Activated B cell treated with CpG ODN at 0.5 μM for 24 hours (primary cell): ENCODE measurements around the gene MYPN. TPM values are rescaled to one million over a fixed set of nuclear protein-coding genes. Genes with fewer than 3 reads are reported as not detected.

ENCODE experiments used
- ATAC-seq: fragments of 200-7000 bp; cut with Tn5 transposase; one replicate; pipeline ENCODE4 v1.10.0; 2021; ENCODE audit warnings: low read depth, mild to moderate bottlenecking, moderate library complexity
- CTCF ChIA-PET: fragments of 350-600 bp; sonication (Branson Sonifier 250); formaldehyde crosslinking; loops from one replicate; lab custom pipeline; 2021; ENCODE audit warnings: antibody characterized with exemption; lab: Charles Lee
- POLR2A ChIA-PET: fragments of 350-600 bp; sonication (Branson Sonifier 250); formaldehyde crosslinking; loops from one replicate; lab custom pipeline; 2021; ENCODE audit warnings: antibody characterized with exemption; lab: Charles Lee
- DNase-seq: peaks from one replicate; pipeline ENCODE4 v3.0.0; 2022
- H3K27ac Mint-ChIP-seq: one replicate; pipeline ENCODE4 v1.8.0; 2020; ENCODE audit warnings: mixed read lengths
- H3K27me3 Mint-ChIP-seq: one replicate; pipeline ENCODE4 v1.8.0; 2021; ENCODE audit warnings: mixed read lengths
- H3K36me3 Mint-ChIP-seq: one replicate; pipeline ENCODE4 v1.8.0; 2021; ENCODE audit warnings: low read depth, mixed read lengths
- H3K4me1 Mint-ChIP-seq: one replicate; pipeline ENCODE4 v1.8.0; 2021; ENCODE audit warnings: mixed read lengths
- H3K4me3 Mint-ChIP-seq: one replicate; pipeline ENCODE4 v1.8.0; 2020; ENCODE audit warnings: mild to moderate bottlenecking, mixed read lengths
- H3K9me3 Mint-ChIP-seq: one replicate; pipeline ENCODE4 v1.8.0; 2020; ENCODE audit warnings: mixed read lengths
- CTCF ChIP-seq: fragments of 200-600 bp; IDR thresholded peaks from one replicate; pipeline ENCODE4 v1.8.0; 2022; ENCODE audit warnings: antibody characterized with exemption, mild to moderate bottlenecking
- intact Hi-C: fragments of 100-400 bp; cut with micrococcal nuclease; formaldehyde crosslinking; loops from one replicate; pipeline ENCODE4 v1.15.1; 2024
- total RNA-seq: library from RNA; stranded (reverse); gene quantifications from 2 replicates; pipeline ENCODE4 v1.2.3, GENCODE V29; 2022

The MYPN gene
- total RNA-seq, 1 donor from 2014 or later: not detected

GRCh38 chr10:68079434-68079833 lies 29.9 kb upstream of the MYPN start:
- Mint-ChIP-seq H3K9me3 (no peaks in the 10 kb centered on the region), H3K27ac (no peak overlapping the region), H3K4me1 (peaks cover 5% of the 10 kb centered on the region), H3K36me3 (peaks cover 5% of the 10 kb centered on the region), H3K4me3 (no peak overlapping the region), H3K27me3 (no peaks in the 10 kb centered on the region)
- intact Hi-C loops: loop anchor here (5.0 kb wide), 1 partner anchor 78 kb away; no protein-coding TSS in a partner anchor
- ChIA-PET POLR2A (no interaction called here), CTCF (no interaction called here)
- ATAC-seq: no peak
- DNase-seq: no peak
- TF ChIP-seq CTCF: no peak

- ATAC-seq (no peak), DNase-seq (no peak)
- TF ChIP-seq CTCF: no peak
- POLR2A ChIA-PET: interaction anchor here (0.5 kb wide), 1 partner anchor 13 kb away, joined by 4 read pairs; no protein-coding TSS in a partner anchor
- Mint-ChIP-seq H3K9me3 (no peaks in the 10 kb centered on the region), H3K27me3 (no peaks in the 10 kb centered on the region), H3K4me3 (no peak overlapping the region), H3K36me3 (no peaks in the 10 kb centered on the region), H3K27ac (no peak overlapping the region), H3K4me1 (no peaks in the 10 kb centered on the region)
- intact Hi-C loops: no loop called here
- CTCF ChIA-PET: no interaction called here
These were observed 28.3 kb upstream of the MYPN start for GRCh38 chr10:68080853-68081431.

GRCh38 chr10:68081916-68082315 lies 27.4 kb upstream of the MYPN start:
- Mint-ChIP-seq H3K27ac (no peak overlapping the region), H3K9me3 (no peaks in the 10 kb centered on the region)
- CTCF ChIA-PET: no interaction called here

GRCh38 chr10:68082872-68083271 lies 26.4 kb upstream of the MYPN start:
- ATAC-seq: no peak
- intact Hi-C loops: no loop called here

More at GRCh38 chr10:68081916-68082315, 27.4 kb upstream of the MYPN start:
- Mint-ChIP-seq H3K4me3 (no peak overlapping the region), H3K27me3 (no peaks in the 10 kb centered on the region), H3K36me3 (no peaks in the 10 kb centered on the region), H3K4me1 (no peaks in the 10 kb centered on the region)
- no peak for TF ChIP-seq CTCF
- DNase-seq: no peak
- intact Hi-C loops: no loop called here
- ATAC-seq: no peak
- POLR2A ChIA-PET: no interaction called here

More at GRCh38 chr10:68082872-68083271, 26.4 kb upstream of the MYPN start:
- ChIA-PET CTCF (no interaction called here), POLR2A (interaction anchor here (0.5 to 0.6 kb wide), 2 partner anchors 11 to 245 kb away, joined by 3 to 8 read pairs; no protein-coding TSS in a partner anchor)
- Mint-ChIP-seq H3K4me3 (no peak overlapping the region), H3K9me3 (no peaks in the 10 kb centered on the region), H3K4me1 (no peaks in the 10 kb centered on the region), H3K27ac (no peak overlapping the region), H3K36me3 (no peaks in the 10 kb centered on the region), H3K27me3 (no peaks in the 10 kb centered on the region)
- TF ChIP-seq CTCF: no peak
- DNase-seq: no peak
